ENCODE results near the gene ZNF513. TPM values are rescaled to one million over a fixed set of nuclear protein-coding genes. Genes with fewer than 3 reads are reported as not detected.

ZNF513 gene
- total RNA-seq, 1 experiment from 2014 or later = 12.8 TPM

GRCh38 chr2:27375513-27376099 is 4.9 kb downstream of the ZNF513 start:
- Histone ChIP-seq H3K9ac (ENCODE audit: low read length) (no peak overlapping the region), H2AFZ (ENCODE audit: low read depth, low read length, poor library complexity, severe bottlenecking) (no peak overlapping the region), H3K27me3 (ENCODE audit: insufficient read depth, low read length) (no peaks in the 10 kb centered on the region), H3K79me2 (ENCODE audit: insufficient read depth, low read length) (peaks cover 44% of the 10 kb centered on the region), H3K9me2 (ENCODE audit: insufficient read depth) (no peaks in the 10 kb centered on the region), H3K4me1 (ENCODE audit: control insufficient read depth in 1 of 2, insufficient read depth in 2 of 2, low read length in 2 of 2) (peaks cover 7 to 34% of the 10 kb centered on the region in 2 experiments; a peak in 3 of 4 replicates), H3K27ac (ENCODE audit: low read depth, low read length) (no peak overlapping the region), H4K20me1 (ENCODE audit: insufficient read depth) (no peaks in the 10 kb centered on the region), H3K36me3 (ENCODE audit: control insufficient read depth in 1 of 2, insufficient read depth in 2 of 2, low read length in 2 of 2) (peaks cover 19 to 45% of the 10 kb centered on the region in 2 experiments; a peak in 3 of 4 replicates), H3K4me3 (replicated peaks in 1 of 2; ENCODE audit: low read depth in 1 of 2, low read length in 2 of 2) (no peak overlapping the region), H3K4me2 (ENCODE audit: low read length) (no peak overlapping the region), H3K9me3 (ENCODE audit: control insufficient read depth in 1 of 2, insufficient read depth in 1 of 2, low read depth in 1 of 2, low read length in 2 of 2) (no peaks in the 10 kb centered on the region)
- DNase-seq (ENCODE audit: low read depth, low spot score) (no peak), ATAC-seq (no peak)
- ChIA-PET RAD21 (ENCODE audit: low non-redundant PET in 1 of 2, low total read pairs in 2 of 2, uncharacterized antibody in 2 of 2, unreplicated experiment in 2 of 2) (no interaction called here), POLR2A (no interaction called here), CTCF (no interaction called here)
- intact Hi-C loops (cut with micrococcal nuclease) = no loop called here
- BruUV-seq (replicated peaks) = no TSS peak
- TF ChIP-seq EZH2 (IDR thresholded peaks at IDR 0.05) (no peak), EZH2phosphoT487 (IDR thresholded peaks at IDR 0.05; ENCODE audit: borderline replicate concordance) (no peak), SIN3A (IDR thresholded peaks at IDR 0.05; ENCODE audit: low read depth) (no peak), ATF3 (IDR thresholded peaks at IDR 0.05) (no peak), ZNF274 (IDR thresholded peaks at IDR 0.05; ENCODE audit: low read depth, low read length) (no peak), ZBTB33 (IDR thresholded peaks at IDR 0.05; ENCODE audit: extremely low read depth, insufficient replicate concordance, low read length) (no peak), ELF1 (IDR thresholded peaks at IDR 0.05; ENCODE audit: borderline replicate concordance, low read depth) (no peak), CTCF (IDR thresholded peaks at IDR 0.05 in 2 of 3, conservative IDR thresholded peaks at IDR 0.05 in 1 of 3; ENCODE audit: borderline replicate concordance in 1 of 3, insufficient read depth in 1 of 3, low read depth in 2 of 3, low read length in 2 of 3) (no peak), CEBPB (IDR thresholded peaks at IDR 0.05; ENCODE audit: low read depth) (no peak), POLR2AphosphoS5 (IDR thresholded peaks at IDR 0.05; ENCODE audit: low read depth, low read length) (no peak), RAD21 (IDR thresholded peaks at IDR 0.05; ENCODE audit: low read depth) (no peak), ZFX (IDR thresholded peaks at IDR 0.05) (no peak), REST (IDR thresholded peaks at IDR 0.05; ENCODE audit: low read depth) (no peak)
